Measurements from ENCODE around the gene CD63. TPM values are rescaled to one million over a fixed set of nuclear protein-coding genes. Genes with fewer than 3 reads are reported as not detected.

The CD63 gene
- total and polyA plus RNA-seq, 2 of the 13 experiments (the other 11 are each of a cell fraction or from before 2014, with no cell fraction given): 234 to 277 TPM

DNA sequence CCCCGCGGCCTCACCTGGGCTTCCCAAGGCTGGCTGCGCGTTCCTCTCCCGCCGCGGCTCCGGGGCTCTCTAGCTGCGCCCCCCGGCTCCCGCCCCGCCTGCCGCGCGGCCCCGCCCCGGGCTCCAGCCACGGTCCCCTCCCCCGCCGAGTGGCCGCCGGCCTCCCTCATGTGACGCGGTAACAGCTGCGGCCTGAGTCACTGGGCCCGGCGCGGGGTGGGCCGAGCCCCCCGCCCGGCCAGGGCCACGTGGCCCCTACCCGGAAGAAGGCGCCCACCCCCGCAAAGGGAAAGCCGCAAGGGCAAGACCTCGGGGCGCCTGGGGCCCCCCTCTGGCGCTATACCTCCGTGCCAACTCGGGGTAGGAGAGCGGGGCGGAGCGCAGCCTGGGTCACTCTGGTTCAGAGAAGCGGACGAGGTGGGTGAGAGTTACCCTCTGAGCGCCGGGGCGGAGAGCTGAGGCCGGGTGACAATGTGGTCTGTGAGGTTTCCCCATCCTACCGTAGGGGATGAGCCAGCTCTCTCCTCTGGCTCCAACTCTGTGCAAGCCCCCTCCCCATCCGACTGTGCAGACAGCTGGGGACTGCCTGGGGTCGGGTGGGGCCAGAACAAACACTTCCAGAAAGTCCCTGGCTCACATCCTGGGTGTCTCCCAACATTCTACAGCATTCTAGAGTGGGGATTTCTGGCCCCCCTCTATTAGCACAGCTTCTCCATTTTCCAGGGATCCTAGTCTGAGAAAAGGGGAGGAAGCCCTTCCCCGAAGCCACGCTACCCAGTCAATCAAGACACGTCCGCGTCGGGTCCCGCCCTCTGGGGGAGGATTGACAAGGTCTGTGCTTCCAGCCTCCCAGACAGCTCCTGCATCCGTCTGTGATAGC is at the start of gene CD63 (continued):
- TF ChIP-seq, protein P1, sequence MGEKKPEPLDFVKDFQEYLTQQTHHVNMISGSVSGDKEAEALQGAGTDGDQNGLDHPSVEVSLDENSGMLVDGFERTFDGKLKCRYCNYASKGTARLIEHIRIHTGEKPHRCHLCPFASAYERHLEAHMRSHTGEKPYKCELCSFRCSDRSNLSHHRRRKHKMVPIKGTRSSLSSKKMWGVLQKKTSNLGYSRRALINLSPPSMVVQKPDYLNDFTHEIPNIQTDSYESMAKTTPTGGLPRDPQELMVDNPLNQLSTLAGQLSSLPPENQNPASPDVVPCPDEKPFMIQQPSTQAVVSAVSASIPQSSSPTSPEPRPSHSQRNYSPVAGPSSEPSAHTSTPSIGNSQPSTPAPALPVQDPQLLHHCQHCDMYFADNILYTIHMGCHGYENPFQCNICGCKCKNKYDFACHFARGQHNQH (CRISPR knock-in tag; IDR thresholded peaks at IDR 0.05): peak; percentile 30; the same call in 1 of the 2 replicates
- no peak; the same call in 1 of the 2 replicates for TF ChIP-seq TGIF2 (CRISPR knock-in tag; IDR thresholded peaks at IDR 0.05)
- no peak for TF ChIP-seq XRCC5 (optimal IDR thresholded peaks at IDR 0.05; ENCODE audit: low read length)
- no peak for TF ChIP-seq ZFP82 (CRISPR knock-in tag; IDR thresholded peaks at IDR 0.05; ENCODE audit: borderline replicate concordance)
- no peak; the same call in 1 of the 2 replicates for TF ChIP-seq GATA4 (IDR thresholded peaks at IDR 0.05; ENCODE audit: borderline replicate concordance, low read depth)
- peak; percentile 43; the same call in 1 of the 2 replicates for TF ChIP-seq ZSCAN21 (CRISPR knock-in tag; IDR thresholded peaks at IDR 0.05; ENCODE audit: borderline replicate concordance)
- TF ChIP-seq ZNF607 (CRISPR knock-in tag; IDR thresholded peaks at IDR 0.05; ENCODE audit: borderline replicate concordance): peak; percentile 80; the same call in 1 of the 2 replicates
- no peak; the same call in 1 of the 2 replicates for TF ChIP-seq ZIK1 (CRISPR knock-in tag; IDR thresholded peaks at IDR 0.05; ENCODE audit: borderline replicate concordance, low read depth)
- TF ChIP-seq, protein P2, sequence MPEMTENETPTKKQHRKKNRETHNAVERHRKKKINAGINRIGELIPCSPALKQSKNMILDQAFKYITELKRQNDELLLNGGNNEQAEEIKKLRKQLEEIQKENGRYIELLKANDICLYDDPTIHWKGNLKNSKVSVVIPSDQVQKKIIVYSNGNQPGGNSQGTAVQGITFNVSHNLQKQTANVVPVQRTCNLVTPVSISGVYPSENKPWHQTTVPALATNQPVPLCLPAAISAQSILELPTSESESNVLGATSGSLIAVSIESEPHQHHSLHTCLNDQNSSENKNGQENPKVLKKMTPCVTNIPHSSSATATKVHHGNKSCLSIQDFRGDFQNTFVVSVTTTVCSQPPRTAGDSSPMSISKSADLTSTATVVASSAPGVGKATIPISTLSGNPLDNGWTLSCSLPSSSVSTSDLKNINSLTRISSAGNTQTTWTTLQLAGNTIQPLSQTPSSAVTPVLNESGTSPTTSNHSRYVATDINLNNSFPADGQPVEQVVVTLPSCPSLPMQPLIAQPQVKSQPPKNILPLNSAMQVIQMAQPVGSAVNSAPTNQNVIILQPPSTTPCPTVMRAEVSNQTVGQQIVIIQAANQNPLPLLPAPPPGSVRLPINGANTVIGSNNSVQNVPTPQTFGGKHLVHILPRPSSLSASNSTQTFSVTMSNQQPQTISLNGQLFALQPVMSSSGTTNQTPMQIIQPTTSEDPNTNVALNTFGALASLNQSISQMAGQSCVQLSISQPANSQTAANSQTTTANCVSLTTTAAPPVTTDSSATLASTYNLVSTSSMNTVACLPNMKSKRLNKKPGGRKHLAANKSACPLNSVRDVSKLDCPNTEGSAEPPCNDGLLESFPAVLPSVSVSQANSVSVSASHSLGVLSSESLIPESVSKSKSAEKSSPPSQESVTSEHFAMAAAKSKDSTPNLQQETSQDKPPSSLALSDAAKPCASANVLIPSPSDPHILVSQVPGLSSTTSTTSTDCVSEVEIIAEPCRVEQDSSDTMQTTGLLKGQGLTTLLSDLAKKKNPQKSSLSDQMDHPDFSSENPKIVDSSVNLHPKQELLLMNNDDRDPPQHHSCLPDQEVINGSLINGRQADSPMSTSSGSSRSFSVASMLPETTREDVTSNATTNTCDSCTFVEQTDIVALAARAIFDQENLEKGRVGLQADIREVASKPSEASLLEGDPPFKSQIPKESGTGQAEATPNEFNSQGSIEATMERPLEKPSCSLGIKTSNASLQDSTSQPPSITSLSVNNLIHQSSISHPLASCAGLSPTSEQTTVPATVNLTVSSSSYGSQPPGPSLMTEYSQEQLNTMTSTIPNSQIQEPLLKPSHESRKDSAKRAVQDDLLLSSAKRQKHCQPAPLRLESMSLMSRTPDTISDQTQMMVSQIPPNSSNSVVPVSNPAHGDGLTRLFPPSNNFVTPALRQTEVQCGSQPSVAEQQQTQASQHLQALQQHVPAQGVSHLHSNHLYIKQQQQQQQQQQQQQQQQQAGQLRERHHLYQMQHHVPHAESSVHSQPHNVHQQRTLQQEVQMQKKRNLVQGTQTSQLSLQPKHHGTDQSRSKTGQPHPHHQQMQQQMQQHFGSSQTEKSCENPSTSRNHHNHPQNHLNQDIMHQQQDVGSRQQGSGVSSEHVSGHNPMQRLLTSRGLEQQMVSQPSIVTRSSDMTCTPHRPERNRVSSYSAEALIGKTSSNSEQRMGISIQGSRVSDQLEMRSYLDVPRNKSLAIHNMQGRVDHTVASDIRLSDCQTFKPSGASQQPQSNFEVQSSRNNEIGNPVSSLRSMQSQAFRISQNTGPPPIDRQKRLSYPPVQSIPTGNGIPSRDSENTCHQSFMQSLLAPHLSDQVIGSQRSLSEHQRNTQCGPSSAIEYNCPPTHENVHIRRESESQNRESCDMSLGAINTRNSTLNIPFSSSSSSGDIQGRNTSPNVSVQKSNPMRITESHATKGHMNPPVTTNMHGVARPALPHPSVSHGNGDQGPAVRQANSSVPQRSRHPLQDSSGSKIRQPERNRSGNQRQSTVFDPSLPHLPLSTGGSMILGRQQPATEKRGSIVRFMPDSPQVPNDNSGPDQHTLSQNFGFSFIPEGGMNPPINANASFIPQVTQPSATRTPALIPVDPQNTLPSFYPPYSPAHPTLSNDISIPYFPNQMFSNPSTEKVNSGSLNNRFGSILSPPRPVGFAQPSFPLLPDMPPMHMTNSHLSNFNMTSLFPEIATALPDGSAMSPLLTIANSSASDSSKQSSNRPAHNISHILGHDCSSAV (CRISPR knock-in tag; IDR thresholded peaks at IDR 0.05; ENCODE audit: borderline replicate concordance): no peak
- TF ChIP-seq ZNF644 (CRISPR knock-in tag; IDR thresholded peaks at IDR 0.05; ENCODE audit: low read depth): no peak

All from HepG2 (cell line).